Measurements from ENCODE around the gene DEFB123. TPM values are rescaled to one million over a fixed set of nuclear protein-coding genes. Genes with fewer than 3 reads are reported as not detected.

Gene DEFB123, protein sequence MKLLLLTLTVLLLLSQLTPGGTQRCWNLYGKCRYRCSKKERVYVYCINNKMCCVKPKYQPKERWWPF
- not detected in 2 replicates for total RNA-seq

DNA sequence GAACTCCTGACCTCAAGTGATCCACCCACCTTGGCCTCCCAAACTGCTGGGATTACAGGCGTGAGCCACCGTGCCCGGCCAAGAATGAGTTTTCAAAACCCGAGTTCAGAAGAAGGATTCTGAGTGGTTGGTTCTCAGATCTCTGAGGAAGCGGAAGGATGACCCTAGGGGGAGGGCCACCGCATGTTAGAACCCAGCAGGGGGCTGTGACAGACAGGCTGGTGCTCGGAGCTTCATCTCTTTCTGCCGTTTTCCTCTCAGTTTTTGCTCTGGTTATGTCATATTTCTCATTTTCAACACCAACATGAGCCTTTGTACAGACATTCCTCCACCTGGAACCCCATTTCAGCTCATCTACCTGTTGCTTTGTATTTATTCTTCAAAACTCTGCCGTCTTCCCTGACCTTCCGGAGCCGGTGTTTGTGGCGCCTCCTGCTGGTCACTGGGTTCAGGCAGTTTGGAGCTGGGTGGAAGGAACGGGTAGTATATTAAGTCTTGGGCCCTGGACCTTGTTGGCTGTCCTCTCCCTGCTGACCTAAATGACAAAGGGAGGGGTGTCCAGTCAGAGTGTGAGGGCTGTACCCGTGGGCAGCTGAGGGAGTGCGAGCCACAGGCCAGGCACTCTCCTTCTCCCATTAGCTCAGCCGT, at the start of gene DEFB123:
DEFB123 (plus strand) TSS at position 621 of the 648 bp plus-strand sequence. CDS start 67 bp downstream, outside the sequence.

DNA sequence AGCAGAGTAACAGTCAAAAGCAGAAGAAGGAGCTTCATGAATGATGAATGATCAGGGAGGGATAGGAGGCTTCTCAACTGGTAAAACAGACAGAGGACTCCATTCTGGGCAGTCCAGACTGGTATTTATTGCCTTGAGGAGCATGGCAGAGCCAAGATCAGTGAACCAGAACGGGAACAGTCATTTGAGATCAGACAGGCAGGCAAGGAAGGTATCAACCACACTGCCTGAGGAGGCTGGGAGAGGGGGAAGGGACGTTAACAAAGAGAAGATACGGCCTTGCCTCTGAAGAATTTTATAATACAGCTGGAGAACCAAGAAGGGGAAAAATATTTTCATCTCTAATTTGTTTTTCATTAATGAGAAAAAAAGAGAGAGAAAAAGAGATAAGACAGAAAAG, 34.3 kb upstream of the DEFB123 start, which contains the start of gene DEFB121:
DEFB121 (minus strand) TSS at position 101 of the 400 bp plus-strand sequence; CDS start at position 38, 63 bp downstream.

DNA sequence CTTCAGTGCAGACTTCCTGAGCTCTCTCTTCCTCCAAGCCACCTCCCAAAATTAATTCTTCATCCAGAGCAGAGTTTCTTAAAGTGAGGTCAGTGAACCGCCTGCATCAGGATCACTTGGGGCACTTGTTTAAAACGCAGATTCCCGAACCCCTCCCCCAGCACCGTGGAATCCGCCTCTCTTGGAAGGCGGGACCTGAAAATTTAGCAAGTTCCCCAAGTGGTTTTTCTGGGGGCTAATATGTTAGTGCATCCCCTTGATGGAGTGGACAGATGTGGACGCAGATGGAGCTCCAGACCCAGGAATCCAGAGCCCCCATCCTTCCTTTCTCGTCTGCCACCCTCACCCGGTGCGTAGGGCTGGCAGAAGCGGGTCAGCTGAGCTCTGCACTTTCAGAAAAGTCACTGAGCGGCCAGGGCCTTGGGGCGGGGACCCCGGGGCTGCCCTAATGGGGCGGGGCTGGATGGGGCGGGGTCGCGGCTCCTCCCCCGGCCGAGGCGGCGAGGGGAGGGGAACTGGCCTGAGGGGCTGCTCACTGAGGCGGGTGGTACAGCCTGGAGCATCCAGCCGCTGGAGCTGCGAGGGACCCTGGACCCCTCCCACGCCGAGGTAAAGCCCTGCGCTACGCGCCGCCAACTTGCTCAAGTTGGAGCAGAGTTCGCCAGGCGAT, 34.5 kb downstream of the DEFB123 start, which contains the start of the genes DEFB124 and REM1:
DEFB124 (minus strand) TSS at position 370 of the 670 bp plus-strand sequence. CDS start 2,114 bp downstream, outside the sequence.
REM1 (plus strand) TSS at position 531 of the 670 bp plus-strand sequence. CDS start 1,158 bp downstream, outside the sequence.

Other genes with a start within 250 kb of the DEFB123 start
- gene DEFB115, start 183.0 kb upstream of the DEFB123 start, total RNA-seq: not detected in 2 replicates
- not detected in 2 replicates for gene DEFB116, start 132.0 kb upstream of the DEFB123 start, total RNA-seq
- not detected in 2 replicates for gene DEFB118, start 72.0 kb upstream of the DEFB123 start, total RNA-seq
- not detected in 2 replicates for gene DEFB119, start 50.0 kb upstream of the DEFB123 start, total RNA-seq
- not detected in 2 replicates for gene DEFB121, start 34.4 kb upstream of the DEFB123 start, total RNA-seq
- gene DEFB124, start 34.5 kb downstream of the DEFB123 start, total RNA-seq: not detected in 2 replicates
- not detected in 2 replicates for gene REM1, start 34.7 kb downstream of the DEFB123 start, total RNA-seq
- 105 and 109 TPM in 2 replicates for gene HM13, start 73.8 kb downstream of the DEFB123 start, total RNA-seq
- gene ID1, start 164.7 kb downstream of the DEFB123 start, total RNA-seq: 238 and 993 TPM in 2 replicates
- gene COX4I2, start 197.3 kb downstream of the DEFB123 start, total RNA-seq: not detected in 2 replicates

Measured in epithelial cell of alveolus of lung (primary cell).